Ishikawa (cell line): ENCODE data around the gene GATC.

Source experiments
- MAX ChIP-seq: IDR thresholded peaks from 2 replicates; pipeline ENCODE4 v1.6.1; 2012
- YY1 ChIP-seq: IDR thresholded peaks from 2 replicates; pipeline ENCODE4 v1.6.1; 2012; ENCODE audit warnings: low read depth

GRCh38 chr12:120428597-120429229, 17.5 kb upstream of the GATC start:
- TF ChIP-seq YY1 (no peak), MAX (no peak)
